Measurements from ENCODE around the gene NCBP3.

GRCh38 chr17:3873862-3874261 lies 27.8 kb upstream of the NCBP3 start:
- TF ChIP-seq SUZ12 (IDR thresholded peaks at IDR 0.05; ENCODE audit: extremely low read depth, insufficient read depth, insufficient read length) = no peak
- TF ChIP-seq ZNF274 (IDR thresholded peaks at IDR 0.05; ENCODE audit: low read depth, low read length) = no peak
- TF ChIP-seq YY1 (IDR thresholded peaks at IDR 0.05; ENCODE audit: insufficient read depth, insufficient read length) = no peak

Measured in NT2/D1 (cell line).